ENCODE data around the gene IMP4.
A peak's percentile ranks its signal among the peaks of the same experiment; 100 is the strongest.

The IMP4 gene

GRCh38 chr2:130391058-130391871 lies 48.6 kb downstream of the IMP4 start (continued):
- TF ChIP-seq ZNF354C (tag by site-specific recombination; IDR thresholded peaks at IDR 0.05; ENCODE audit: borderline replicate concordance, low read depth) (no peak), ZNF544 (tag by site-specific recombination; IDR thresholded peaks at IDR 0.05) (no peak), ZNF639 (tag by site-specific recombination; IDR thresholded peaks at IDR 0.05) (no peak), ZNF362 (tag by site-specific recombination; IDR thresholded peaks at IDR 0.05) (no peak), ZNF19 (tag by site-specific recombination; IDR thresholded peaks at IDR 0.05; ENCODE audit: low read depth) (no peak), ZXDB (tag by site-specific recombination; IDR thresholded peaks at IDR 0.05) (peak; percentile 87), ZBTB26 (tag by site-specific recombination; optimal IDR thresholded peaks at IDR 0.05) (peak; percentile 66), GLIS2 (tag by site-specific recombination; IDR thresholded peaks at IDR 0.05) (peak; percentile 33; the same call in 1 of the 2 replicates), ZFHX2 (tag by site-specific recombination; conservative IDR thresholded peaks at IDR 0.05) (no peak), ATF2 (tag by site-specific recombination; IDR thresholded peaks at IDR 0.05; ENCODE audit: low read depth) (no peak), KLF17 (tag by site-specific recombination; IDR thresholded peaks at IDR 0.05) (no peak), HOXC10 (CRISPR knock-in tag; IDR thresholded peaks at IDR 0.05) (no peak), ZNF174 (tag by site-specific recombination; IDR thresholded peaks at IDR 0.05) (no peak), SCRT2 (tag by site-specific recombination; IDR thresholded peaks at IDR 0.05) (no peak), ZNF654 (tag by site-specific recombination; IDR thresholded peaks at IDR 0.05; ENCODE audit: low read depth) (no peak), ZNF658 (tag by site-specific recombination; IDR thresholded peaks at IDR 0.05) (no peak), ZBTB49 (tag by site-specific recombination; IDR thresholded peaks at IDR 0.05; ENCODE audit: low read depth) (no peak), KLF8 (tag by site-specific recombination; IDR thresholded peaks at IDR 0.05) (no peak), ZNF600 (tag by site-specific recombination; IDR thresholded peaks at IDR 0.05) (peak; percentile 80; the same call in 1 of the 2 replicates), ZBTB11 (tag by site-specific recombination; conservative IDR thresholded peaks at IDR 0.05; ENCODE audit: low read depth) (no peak), ZNF514 (tag by site-specific recombination; IDR thresholded peaks at IDR 0.05) (no peak), ZNF133 (tag by site-specific recombination; IDR thresholded peaks at IDR 0.05) (no peak), ZNF513 (tag by site-specific recombination; IDR thresholded peaks at IDR 0.05) (no peak), ZNF16 (tag by site-specific recombination; IDR thresholded peaks at IDR 0.05; ENCODE audit: low read depth) (no peak)
